Right lobe of liver (tissue), 4 donors: ENCODE data around the gene POLR1G.

Source experiments
- CTCF ChIP-seq, 4 donors: fragments of 200-600 bp in 3 of 4; fragments of 450-650 bp in 1 of 4; IDR thresholded peaks; one replicate each; pipeline versions ENCODE4 v1.5.1 to v1.8.0; 2016 to 2022; ENCODE audit warnings: antibody characterized with exemption in 4 of 4, mild to moderate bottlenecking in 2 of 4
- POLR2A ChIP-seq: fragments of 450-650 bp; IDR thresholded peaks from one replicate; pipeline ENCODE4 v1.6.1; 2017; ENCODE audit warnings: antibody characterized with exemption, mild to moderate bottlenecking
- donor health status: DM: no; HTN: no; CAD: no.
- donor health status: DM: no; HTN: no; CAD: no.
- donor health status: DM: no; HTN: yes; CAD: no.

GRCh38 chr19:45406226-45407090 lies at the start of gene POLR1G:
- TF ChIP-seq POLR2A (peak; percentile 38), CTCF (IDR thresholded peaks at IDR 0.05) (peak in 1 of 4 donors; percentile 33)
